Tongue (tissue), 2 donors: ENCODE results near the gene GHITM. TPM values are rescaled to one million over a fixed set of nuclear protein-coding genes. Genes with fewer than 3 reads are reported as not detected.
"Not testable (repeated sequence)": the region's sequence is repeated elsewhere in the genome, so short reads cannot be mapped to it uniquely, and the experiment has no call there.

Experiments used
- DNase-seq: peaks from one replicate; pipeline ENCODE4 v3.0.0-alpha.2; 2015
- total RNA-seq: library from RNA; depleted of rRNA; stranded (reverse); fragments of >200 nt; gene quantifications from one replicate; pipeline ENCODE4 v1.2.3, GENCODE V29; 2014

Gene GHITM
- 204 TPM for total RNA-seq

GRCh38 chr10:84139126-84140035 lies at the start of gene GHITM:
Gene GHITM, plus strand, starts transcription at chr10:84139509. Its CDS starts 1,992 bp downstream, at chr10:84141501.
- peak; percentile 100 for DNase-seq

- peak; percentile 74 for DNase-seq
Observed at GRCh38 chr10:84095811-84096497, 43.4 kb upstream of the GHITM start.

DNA sequence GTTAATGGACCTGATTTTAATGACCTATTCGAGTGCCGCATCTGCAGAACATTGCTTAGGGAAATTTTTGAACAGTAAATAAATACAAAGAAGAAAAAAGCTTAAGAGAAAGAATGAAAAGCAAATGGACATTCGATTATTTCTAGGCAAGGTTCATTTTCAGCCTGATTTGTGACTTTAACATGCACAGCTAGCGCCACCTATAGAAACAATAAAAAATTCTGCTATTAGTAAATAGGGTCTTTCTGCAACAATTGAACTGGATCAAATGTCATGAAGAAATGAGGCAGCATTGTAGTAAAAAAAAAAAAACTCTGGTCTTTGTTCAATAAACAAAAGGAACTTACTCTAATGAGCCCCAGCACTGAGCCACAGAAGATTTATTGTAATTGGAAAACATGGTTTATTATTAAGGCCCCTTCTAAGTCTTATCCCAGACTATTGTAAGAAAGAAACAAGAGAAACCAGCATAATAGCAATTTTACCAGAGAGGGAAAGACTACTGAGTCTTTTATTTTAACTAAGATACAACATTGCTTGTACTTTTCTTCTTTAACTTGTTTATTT lies 41.4 kb upstream of the GHITM start:
- DNase-seq, result peak; percentile 58

DNA sequence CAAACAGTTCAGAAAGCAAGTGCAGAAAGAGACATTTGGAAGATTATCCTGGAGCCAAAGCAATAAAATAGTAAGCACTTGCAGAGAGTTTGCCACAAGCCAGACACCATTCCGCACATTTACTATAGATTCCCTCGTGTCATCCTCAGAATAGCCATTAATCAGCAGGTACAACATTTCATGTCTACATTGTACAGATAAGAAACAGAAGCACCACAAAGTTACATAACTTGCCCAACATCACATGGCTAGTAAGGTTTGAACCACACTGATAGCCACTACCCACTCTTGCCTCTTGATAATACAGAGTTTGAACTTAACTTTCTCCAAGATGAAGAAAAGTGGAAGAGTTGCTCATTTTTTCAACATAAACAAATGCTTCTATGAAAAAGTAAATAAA lies 40.6 kb upstream of the GHITM start:
- no peak for DNase-seq

DNA sequence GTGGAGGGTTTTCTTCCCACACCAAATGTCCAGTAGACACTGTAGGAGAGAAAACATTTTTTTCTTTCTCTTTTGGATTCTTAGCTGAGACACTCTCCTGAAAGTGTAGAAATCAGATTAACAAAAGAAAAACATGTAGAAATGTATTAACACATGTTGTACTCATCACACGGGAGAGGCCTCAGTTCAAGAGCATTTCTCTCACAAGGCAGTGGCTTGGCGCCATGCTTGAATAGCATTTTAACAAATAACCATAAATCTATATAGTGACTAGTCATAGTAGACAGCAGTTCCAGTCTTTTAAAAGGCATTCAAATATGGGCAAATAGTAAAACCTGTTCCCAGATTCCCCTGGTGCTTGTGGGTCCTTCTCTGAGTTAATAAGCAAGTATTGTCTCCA lies 38.3 kb upstream of the GHITM start:
- DNase-seq, result no peak

DNA sequence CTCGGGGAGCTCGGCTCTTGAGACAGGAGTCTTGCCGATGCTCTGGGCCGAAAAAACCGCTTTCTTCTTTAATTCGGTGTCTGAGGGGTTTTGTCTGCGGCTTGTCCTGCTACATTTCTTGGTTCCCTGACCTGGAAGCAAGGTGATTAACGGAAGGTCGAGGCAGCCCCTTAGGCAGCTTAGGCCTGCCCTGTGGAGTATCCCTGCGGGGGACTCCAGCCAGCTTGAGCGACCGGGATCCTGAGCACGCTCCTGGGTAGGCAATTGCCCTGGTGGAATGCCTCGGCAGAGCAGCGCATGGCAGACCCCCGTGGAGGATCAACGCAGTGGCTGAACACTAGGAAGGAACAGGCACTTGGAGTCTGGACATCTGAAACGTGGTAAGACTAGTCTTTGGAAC lies 30.5 kb upstream of the GHITM start:
- no peak for DNase-seq

- DNase-seq, result not testable (repeated sequence)
Observed at GRCh38 chr10:84109772-84110171, 29.5 kb upstream of the GHITM start.

DNA sequence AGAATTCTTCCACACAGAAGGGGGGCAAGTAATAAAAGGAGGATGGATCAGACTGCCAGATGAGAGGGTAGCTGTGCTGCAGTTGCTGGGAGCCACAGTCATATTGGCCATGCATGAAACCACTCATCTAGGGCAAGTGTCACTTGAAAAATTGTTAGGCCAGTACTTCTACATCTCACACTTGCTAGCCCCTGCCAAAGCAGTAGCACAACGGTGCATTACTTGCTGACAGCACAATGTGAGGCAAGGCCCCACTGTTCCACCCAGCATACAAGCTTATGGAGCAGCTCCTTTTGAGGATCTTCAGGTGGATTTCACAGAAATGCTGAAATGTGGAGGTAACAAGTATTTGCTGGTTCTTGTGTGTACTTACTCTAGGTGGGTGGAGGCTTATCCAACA lies 25.8 kb upstream of the GHITM start:
- not testable (repeated sequence) for DNase-seq

DNA sequence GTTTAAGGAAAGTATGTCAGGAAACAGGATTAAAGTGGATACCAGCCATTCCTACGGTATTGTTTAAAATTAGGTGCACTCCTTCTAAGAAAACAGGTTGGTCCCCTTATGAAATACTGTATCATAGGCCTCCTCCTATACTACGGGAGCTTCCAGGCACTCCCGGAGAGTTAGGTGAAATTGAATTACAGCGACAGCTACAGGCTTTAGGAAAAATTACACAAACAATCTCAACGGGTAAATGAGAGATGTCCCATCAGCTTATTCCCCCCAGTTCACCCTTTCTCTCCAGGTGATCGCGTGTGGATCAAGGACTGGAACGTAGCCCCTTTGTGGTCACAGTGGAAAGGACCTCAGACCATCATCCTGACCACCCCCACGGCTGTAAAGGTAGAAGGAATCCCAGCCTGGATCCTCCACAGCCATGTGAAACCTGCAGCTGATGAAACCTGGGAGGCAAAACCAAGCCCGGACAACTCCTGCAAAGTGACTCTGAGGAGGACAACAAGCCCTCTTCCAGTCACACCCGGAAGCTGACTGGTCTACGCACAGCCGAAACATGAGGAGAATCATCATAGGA lies 25.1 kb upstream of the GHITM start:
- no peak for DNase-seq

DNA sequence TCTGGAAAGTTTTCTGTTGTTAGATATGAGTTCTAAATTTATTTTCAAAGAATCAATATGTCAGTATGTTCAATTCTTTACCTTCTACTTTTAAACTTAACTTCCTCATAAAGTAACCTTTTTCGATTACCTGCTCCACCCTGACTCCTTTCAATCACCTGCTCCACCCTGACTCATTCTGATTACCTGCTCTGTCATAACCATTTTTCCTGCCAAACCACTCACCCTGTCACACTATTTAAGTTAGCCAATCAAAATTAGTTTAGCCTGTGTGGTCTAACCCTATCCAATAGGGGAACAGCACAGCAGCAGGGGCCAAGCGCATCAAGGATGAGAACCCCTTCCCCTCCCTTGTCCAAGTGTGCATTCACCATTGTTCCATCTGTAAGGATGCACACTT lies 22.1 kb upstream of the GHITM start:
- not testable (repeated sequence) for DNase-seq

DNA sequence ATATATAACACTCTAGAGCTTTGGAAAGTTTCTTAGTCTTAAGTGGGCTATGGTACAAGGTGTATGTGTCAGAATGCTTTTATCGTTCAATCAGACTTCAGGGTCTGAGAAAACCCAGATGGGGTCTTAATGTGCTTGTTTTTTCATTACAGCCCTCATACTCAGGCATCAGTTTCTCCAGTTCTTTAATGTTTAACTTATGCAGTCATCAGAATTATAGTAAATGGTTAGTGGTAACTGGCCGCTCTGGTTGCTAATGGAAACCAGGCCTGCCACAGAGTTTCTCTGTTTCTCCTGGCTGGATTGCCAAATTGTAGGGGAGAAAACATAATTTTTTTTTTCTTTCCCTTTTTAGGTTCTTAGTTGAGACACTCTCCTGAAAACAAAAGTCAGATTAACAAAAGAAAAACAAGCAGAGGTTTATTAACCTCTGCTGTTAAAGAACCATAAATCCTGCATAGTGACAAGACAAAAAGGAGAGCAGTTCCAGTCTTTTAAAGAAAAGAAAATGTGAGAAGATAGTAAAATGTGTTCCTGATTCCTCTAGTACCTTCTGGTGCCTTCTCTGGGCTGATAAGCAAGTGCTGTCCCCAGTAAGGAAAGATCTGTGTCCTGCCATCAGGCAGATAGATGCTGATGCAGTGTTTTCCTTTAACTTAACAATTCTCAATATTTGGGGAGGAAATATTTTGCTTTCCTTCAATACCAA lies 21.5 kb upstream of the GHITM start:
- peak; percentile 34 for DNase-seq

GRCh38 chr10:84118395-84119006 lies 20.8 kb upstream of the GHITM start:
- no peak for DNase-seq

GRCh38 chr10:84123362-84123761 lies 15.9 kb upstream of the GHITM start:
- DNase-seq, result no peak

- not testable (repeated sequence) for DNase-seq
Observed at GRCh38 chr10:84125910-84126784, 13.2 kb upstream of the GHITM start.

DNA sequence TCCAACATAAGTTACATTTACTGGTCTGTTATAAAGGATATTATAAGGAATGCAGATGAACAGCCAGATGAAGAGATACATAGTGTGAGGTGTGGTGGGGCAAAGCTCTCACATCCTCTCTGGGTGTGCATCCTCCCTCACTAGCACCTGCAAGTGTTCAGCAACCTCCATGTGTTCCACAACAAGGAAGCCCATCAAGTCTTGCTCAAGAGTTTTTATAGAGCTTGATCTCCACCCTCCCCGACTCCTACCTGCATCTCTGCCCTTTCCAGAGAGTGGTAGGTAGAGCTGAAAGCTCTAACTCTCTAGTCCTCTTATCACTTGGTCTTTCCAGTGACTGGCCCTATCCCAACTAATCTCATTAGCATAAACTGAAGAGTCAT lies 12.5 kb upstream of the GHITM start:
- no peak for DNase-seq

- no peak for DNase-seq
Observed at GRCh38 chr10:84135836-84136235, 3.5 kb upstream of the GHITM start.

- DNase-seq, result no peak
Observed at GRCh38 chr10:84137811-84138210, 1.5 kb upstream of the GHITM start.

GRCh38 chr10:84138478-84139125 lies 707 bp upstream of the GHITM start:
- no peak for DNase-seq

DNA sequence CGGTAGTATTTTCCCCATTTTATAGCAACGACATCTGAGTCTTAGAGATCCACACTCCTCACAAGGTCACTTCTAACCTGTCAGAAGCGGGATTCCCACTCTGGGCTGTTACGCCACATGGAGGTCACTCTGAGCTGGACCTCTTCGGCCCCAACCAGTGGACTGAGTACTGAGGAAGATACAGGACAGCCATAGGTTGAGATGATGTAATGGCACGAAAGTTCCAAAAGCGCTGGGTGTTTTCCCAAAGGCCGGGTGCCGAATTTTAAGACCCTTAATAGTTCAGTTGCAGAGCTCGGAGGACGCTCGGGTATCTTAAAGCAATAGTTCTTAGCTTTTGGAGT lies 699 bp downstream of the GHITM start:
- DNase-seq, result peak; percentile 26

DNA sequence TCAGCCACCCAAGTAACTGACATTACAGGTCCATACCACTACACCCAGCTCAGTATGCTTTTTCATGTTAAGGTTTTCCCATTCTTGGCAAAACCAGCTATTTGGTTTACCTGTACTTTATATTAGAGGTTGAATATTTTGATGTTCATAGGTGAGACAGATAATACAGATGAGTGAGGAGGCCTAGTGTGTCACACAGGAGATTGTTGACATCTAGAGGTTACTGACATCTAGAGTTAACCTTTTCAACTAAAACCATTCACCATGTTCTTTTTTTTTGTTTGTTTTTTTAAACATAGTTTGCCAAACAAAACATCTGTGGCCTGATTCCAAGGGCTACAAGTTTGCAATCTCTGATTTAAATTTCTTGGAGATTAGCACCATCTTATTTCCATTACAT lies 8.0 kb downstream of the GHITM start:
- DNase-seq, result no peak
